Measurements from ENCODE around the gene GRHL1.
A peak's percentile ranks its signal among the peaks of the same experiment; 100 is the strongest.

The GRHL1 gene

DNA sequence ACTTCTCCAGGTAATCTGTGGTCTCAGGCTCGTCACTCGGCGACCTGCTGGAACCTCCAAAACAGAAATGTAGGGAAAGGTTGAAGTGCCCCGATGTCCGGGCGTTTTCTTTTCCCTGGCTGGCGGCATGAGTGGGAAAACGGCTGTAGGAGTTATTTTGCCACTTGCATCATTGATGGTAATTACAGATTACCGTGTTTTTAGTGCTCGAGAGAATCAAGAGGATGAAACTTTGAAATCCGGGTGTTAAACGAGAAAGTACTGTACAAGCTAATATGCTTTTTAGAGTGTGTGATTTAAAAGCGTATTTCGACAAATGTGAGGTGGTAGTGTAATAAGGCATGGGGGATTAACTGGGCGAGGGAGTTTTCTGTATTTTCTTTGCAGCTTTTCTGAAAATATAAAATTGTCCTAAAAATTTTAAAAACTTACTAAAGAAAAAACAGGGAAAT, 819 bp downstream of the GRHL1 start:
- peak overlapping the region; percentile 91 for H3K4me3 ChIP-seq
- DNase-seq (ENCODE audit: low spot score), result no peak
- TF ChIP-seq, protein P1, sequence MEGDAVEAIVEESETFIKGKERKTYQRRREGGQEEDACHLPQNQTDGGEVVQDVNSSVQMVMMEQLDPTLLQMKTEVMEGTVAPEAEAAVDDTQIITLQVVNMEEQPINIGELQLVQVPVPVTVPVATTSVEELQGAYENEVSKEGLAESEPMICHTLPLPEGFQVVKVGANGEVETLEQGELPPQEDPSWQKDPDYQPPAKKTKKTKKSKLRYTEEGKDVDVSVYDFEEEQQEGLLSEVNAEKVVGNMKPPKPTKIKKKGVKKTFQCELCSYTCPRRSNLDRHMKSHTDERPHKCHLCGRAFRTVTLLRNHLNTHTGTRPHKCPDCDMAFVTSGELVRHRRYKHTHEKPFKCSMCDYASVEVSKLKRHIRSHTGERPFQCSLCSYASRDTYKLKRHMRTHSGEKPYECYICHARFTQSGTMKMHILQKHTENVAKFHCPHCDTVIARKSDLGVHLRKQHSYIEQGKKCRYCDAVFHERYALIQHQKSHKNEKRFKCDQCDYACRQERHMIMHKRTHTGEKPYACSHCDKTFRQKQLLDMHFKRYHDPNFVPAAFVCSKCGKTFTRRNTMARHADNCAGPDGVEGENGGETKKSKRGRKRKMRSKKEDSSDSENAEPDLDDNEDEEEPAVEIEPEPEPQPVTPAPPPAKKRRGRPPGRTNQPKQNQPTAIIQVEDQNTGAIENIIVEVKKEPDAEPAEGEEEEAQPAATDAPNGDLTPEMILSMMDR (IDR thresholded peaks at IDR 0.05), result no peak
- H3K27ac ChIP-seq, result no peak overlapping the region

DNA sequence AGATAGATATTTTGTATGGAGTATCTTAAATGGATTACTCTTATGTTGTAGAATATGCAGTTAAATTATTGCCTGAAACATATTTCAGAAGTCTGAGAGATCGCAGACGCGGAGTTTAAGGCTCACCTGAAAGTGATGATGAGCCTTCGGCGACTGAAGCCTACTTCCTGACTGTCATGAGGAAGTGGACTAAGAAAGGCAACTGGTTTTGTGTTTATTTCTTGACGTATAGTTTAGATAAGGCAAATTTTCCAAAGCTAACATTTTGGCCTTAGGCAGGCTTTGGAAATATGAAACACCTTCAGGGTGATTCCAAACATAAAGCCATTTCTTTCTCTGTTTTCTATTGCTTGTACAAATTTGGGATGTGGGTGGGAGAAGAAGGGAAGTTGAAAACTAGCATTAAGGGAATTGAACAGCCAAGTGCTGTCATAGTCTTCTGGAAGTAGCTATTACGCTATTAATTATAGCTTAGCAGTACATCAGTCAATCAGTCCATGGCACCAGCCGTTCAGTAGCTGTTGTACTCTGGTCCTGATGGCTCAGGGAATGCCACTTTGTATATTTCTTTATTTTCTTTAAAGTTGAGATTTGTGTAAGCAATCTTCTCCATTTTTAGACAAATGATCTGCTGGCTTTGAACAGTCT, 1.5 kb downstream of the GRHL1 start:
- no peak for DNase-seq (ENCODE audit: low spot score)
- TF ChIP-seq, protein P1 (IDR thresholded peaks at IDR 0.05), result no peak
- no peak overlapping the region for H3K4me3 ChIP-seq
- no peak overlapping the region for H3K27ac ChIP-seq

DNA sequence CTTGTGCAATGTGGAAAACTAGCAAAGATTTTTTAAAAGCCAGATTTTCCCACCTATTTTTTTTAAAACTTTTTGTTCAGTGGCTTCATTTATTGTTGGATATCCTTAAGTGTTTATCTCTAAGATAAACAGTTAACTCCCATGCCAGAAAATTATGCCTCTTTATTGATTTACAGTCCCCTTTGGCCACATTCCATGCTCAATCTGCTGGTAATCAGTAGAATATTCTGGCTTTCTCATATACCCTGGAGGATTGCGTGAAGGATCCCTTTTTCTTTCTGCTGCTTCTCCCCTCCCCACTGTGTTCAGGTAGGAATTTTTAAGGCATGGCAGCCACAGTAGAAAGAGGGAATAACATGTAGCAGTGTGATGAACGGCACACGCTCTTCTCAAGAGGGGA, 2.6 kb downstream of the GRHL1 start:
- Histone ChIP-seq H3K4me3 (no peak overlapping the region), H3K27ac (no peak overlapping the region)
- TF ChIP-seq, protein P1 (IDR thresholded peaks at IDR 0.05), result no peak
- DNase-seq (ENCODE audit: low spot score), result no peak

DNA sequence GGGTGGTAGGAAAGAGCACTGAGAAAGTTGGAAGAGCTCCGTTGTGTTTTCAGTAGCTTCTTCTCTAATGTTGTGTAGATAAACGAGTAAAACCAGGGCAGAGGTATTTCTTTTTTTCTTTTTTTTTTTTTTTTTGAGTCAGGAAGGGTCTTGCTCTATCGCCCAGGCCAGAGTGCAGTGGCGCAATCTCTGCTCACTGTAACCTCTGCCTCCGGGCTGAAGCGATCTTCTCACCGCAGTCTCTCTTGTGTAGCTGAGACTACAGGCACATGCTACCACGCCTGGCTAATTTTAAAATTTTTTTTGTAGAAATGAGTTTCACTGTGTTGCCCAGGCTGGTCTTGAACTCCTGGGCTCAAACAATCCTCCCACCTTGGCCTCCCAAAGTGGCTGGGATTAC, 6.6 kb downstream of the GRHL1 start:
- Histone ChIP-seq H3K4me3 (no peak overlapping the region), H3K27ac (no peak overlapping the region)
- TF ChIP-seq, protein P1 (IDR thresholded peaks at IDR 0.05), result no peak
- DNase-seq (ENCODE audit: low spot score), result no peak

DNA sequence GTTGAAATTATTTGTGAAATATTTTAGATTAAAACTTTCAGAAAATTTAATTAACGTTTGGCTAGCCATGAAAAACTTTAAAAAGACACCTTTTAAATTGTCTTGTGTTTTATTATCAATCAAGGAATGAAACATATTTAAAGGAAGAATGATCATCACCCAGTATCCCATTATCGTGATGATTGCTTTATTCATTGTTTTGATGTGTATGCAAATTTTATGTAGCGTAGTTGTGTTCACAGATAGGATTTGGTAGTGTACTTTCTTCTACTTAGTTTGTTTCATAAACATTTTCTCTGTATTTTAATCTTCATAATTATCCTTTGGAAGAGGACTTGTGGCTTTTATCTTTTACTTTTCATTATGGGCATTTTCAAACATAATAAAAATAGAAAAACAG, 7.8 kb downstream of the GRHL1 start:
- DNase-seq (ENCODE audit: low spot score), result no peak
- TF ChIP-seq, protein P1 (IDR thresholded peaks at IDR 0.05), result no peak
- H3K27ac ChIP-seq, result no peak overlapping the region
- H3K4me3 ChIP-seq, result no peak overlapping the region

DNA sequence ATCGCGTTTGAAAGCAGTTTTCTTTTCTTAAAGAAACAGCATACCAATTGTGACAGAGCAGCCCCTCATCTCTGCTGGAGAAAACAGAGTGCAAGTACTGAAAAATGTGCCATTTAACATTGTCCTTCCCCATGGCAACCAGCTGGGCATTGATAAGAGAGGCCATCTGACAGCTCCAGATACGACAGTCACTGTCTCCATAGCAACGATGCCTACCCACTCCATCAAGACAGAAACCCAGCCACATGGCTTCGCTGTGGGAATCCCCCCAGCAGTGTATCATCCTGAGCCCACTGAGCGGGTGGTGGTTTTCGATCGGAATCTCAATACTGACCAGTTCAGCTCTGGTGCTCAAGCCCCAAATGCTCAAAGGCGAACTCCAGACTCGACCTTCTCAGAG, 9.5 kb downstream of the GRHL1 start:
- TF ChIP-seq, protein P1 (IDR thresholded peaks at IDR 0.05), result no peak
- no peak overlapping the region for H3K4me3 ChIP-seq
- no peak overlapping the region for H3K27ac ChIP-seq
- no peak for DNase-seq (ENCODE audit: low spot score)

DNA sequence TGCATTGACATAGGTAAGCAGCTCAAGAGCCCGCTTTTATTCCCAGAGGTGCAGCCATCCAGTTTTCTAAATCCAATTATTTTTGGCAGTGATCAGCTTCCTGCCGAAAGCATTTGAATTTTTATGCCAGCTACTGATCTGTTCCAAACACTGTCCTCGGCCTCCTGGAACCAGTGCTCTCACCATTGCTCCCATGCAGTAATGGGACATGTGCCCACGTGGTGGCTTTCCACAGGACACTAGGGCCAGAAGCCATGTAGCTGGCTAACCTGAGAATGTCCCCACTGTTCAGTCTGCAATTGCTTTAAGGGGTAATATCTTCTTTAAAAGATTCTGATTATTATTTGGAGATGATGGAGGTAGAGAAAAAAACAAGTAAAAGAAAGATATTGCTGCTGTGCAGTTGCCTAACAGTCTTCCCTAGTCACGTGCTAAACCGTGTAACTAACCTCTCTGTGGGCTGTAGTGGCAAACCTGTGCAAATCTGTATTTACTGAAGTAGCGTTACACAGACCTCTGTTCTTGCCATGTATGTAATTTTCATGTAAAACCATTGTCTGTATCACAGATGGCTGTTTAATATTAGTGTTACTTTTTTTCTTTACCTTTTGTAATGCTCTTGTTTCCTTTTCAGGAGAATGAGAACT, 13.0 kb downstream of the GRHL1 start:
- H3K4me3 ChIP-seq, result no peak overlapping the region
- TF ChIP-seq, protein P1 (IDR thresholded peaks at IDR 0.05), result no peak
- no peak for DNase-seq (ENCODE audit: low spot score)
- no peak overlapping the region for H3K27ac ChIP-seq
